Large intestine (tissue), 3 donors: ENCODE results near the gene RNF121. TPM values are rescaled to one million over a fixed set of nuclear protein-coding genes. Genes with fewer than 3 reads are reported as not detected.
A peak's percentile ranks its signal among the peaks of the same experiment; 100 is the strongest.

Experiments used
- DNase-seq, 2 donors: peaks; one replicate each; pipeline versions ENCODE4 v3.0.0 to v3.0.0-alpha.2; 2013
- H3K27ac ChIP-seq: one replicate; pipeline ENCODE4 v1.5.1; 2013; ENCODE audit warnings: low read length
- H3K27me3 ChIP-seq: 2 replicates; pipeline ENCODE4 v1.6.1; 2013; ENCODE audit warnings: low read length; ENCODE audit not compliant: control insufficient read depth, insufficient read depth
- H3K36me3 ChIP-seq: 2 replicates; pipeline ENCODE4 v1.6.1; 2013; ENCODE audit warnings: low read length; ENCODE audit not compliant: control insufficient read depth, insufficient read depth
- H3K4me1 ChIP-seq: one replicate; pipeline ENCODE4 v1.6.1; 2013; ENCODE audit warnings: low read length; ENCODE audit not compliant: control insufficient read depth, insufficient read depth
- H3K4me3 ChIP-seq: one replicate; pipeline ENCODE4 v1.5.1; 2013; ENCODE audit warnings: low read length
- H3K9me3 ChIP-seq: one replicate; pipeline ENCODE4 v1.6.1; 2013; ENCODE audit warnings: mild to moderate bottlenecking, low read depth, low read length, moderate library complexity; ENCODE audit not compliant: control insufficient read depth
- WGBS: methylation state at CpG from one replicate; pipeline ENCODE4 v1.1.5; 2013; ENCODE audit warnings: low lambda C conversion rate; ENCODE audit not compliant: insufficient coverage; 5-methylcytosine and 5-hydroxymethylcytosine counted together
- polyA plus RNA-seq: library from polyadenylated mRNA; unstranded; fragments of 120-200 nt; gene quantifications from one replicate; pipeline ENCODE4 v1.2.1, GENCODE V29; 2013

The RNF121 gene
- polyA plus RNA-seq, 1 donor: 42.9 TPM

DNA sequence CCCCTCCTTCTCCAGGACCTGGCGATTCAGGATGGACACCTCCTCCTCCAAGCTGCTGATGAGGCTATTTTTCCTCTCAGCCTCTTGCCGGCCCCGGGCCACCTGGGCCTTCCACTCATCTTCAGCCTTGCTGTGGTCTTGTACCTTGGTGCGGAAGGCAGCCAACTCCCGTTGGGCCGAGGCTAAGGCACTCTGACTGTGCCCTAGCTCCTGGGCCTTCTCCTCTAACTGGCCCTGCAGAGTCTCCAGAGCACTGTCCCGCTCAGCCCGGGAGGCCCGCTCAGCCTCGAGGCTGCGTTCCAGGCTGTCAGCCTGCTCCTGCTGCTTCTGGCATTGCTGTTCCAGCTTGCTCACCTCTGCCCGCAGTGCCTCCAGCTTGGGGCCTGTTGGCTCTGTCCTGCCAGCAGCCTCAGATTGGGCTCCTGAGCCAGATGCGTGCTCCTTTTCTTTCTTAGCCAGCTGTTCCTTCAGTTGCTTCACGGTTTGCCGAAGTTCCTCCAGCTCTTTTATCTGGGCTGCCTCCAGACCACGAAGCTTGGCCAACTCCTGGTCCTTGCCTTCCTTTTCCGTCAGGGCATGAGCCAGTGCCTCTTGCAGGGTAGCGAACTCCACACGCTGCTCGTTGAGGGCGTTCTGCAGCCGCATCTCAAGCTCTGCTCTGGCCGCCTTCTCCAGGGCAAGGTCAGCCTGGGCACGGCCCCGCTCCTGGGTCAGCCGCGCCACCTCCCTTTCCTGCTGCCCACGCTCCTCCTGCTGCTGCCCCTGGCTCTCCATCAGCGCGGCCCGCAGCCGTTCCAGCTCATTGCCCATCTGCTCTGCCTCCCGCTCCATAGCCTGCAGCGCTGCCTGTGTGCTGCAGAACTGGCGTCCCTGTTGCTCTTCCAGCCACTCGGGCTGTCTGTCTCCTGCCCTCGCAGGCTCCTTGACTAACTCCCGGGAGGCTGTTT is 85.2 kb downstream of the RNF121 start:
- H3K36me3 ChIP-seq: peaks cover 100% of the 10 kb centered on the region
- no peaks in the 10 kb centered on the region for H3K9me3 ChIP-seq
- no peak for DNase-seq
- H3K4me3 ChIP-seq: no peak overlapping the region
- H3K27ac ChIP-seq: no peak overlapping the region
- H3K27me3 ChIP-seq: no peaks in the 10 kb centered on the region
- no peaks in the 10 kb centered on the region for H3K4me1 ChIP-seq
- WGBS: 93% methylated on average over 3 of the region's 38 CpGs

DNA sequence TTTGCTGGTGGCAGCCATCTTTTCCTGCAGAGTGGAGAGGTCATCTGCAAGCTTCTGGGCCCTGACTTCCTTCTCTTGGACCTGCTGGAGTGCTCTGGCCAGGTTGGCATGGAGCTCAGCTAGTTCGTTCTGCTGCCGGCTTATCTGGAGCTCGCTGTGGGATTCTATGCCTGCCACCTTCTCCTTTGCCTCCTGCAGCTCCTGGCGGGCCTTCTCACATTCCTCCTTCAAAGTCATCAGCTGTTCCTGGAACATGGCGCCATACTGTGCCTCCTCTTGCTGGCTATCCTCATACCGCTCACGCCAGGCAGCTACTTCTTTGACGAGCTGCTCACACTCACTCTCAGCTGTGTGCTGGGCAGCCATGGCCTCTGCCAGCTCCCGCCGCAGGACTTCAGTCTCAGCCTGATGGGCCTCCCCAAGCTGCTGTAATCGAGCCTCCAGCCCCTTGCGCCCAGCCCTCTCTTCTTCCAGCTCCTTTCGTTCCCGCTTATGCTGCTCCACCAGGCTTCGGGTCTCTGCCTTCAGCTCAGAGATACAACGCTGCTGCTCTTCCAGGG is 86.0 kb downstream of the RNF121 start:
- Histone ChIP-seq H3K9me3 (no peaks in the 10 kb centered on the region), H3K27ac (no peak overlapping the region), H3K4me1 (no peaks in the 10 kb centered on the region), H3K4me3 (no peak overlapping the region), H3K27me3 (no peaks in the 10 kb centered on the region), H3K36me3 (peaks cover 100% of the 10 kb centered on the region)
- no peak for DNase-seq
- WGBS: no CpG with 5 or more reads among the region's 16 CpGs

DNA sequence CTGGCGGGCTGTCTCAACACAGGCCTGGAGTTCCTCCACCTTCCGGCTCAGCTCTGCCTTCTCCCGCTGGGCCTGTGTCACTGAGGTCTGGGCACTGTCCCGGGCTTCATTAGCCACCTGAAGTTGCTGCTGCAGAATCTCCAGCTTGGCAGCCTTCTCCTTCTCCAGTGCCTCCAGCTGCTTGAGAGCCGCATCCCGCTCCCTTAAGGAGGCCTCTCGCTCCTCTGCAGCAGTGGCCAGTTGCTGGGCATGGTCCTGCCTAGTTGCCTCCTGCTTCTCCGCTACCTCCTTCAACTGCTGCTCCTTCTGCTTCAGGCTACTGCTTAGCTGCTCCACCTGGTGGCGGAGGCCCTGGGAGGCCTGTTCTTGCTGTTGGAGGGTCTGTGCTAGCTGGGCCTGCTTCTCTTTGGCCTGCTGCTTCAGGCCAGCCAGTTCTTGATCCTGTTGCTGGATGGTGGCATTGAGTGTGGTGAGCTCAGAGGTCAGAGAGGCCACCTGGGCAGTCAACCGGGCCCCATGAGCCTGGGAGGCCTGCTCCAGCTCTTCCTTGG is 86.7 kb downstream of the RNF121 start:
- DNase-seq: no peak
- Histone ChIP-seq H3K27ac (no peak overlapping the region), H3K9me3 (no peaks in the 10 kb centered on the region), H3K27me3 (no peaks in the 10 kb centered on the region), H3K4me1 (no peaks in the 10 kb centered on the region), H3K36me3 (peaks cover 100% of the 10 kb centered on the region), H3K4me3 (no peak overlapping the region)
- no CpG with 5 or more reads among the region's 10 CpGs for WGBS

DNA sequence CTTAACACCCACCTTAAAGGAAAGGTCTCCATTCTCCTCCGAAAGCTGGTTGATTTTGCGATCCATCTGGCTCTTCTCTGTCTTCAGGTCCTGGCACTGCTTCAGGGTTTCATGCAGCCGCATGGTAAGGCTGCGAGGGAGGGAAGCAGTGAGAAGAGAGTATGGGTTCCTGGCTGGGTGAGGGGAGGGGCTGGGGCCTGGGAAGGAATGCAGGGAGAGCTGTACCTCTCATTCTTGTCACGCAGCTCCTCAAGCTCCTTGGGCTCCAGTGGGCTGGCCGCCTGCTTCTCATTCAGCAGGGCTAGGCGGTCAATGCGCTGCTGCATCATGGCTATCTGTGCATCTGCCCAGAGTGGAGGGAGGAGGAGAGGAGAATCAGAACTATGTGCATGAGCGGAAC is 89.3 kb downstream of the RNF121 start:
- 100% methylated on average over 1 of the region's 9 CpGs for WGBS
- Histone ChIP-seq H3K27ac (no peak overlapping the region), H3K27me3 (no peaks in the 10 kb centered on the region), H3K4me3 (no peak overlapping the region), H3K9me3 (no peaks in the 10 kb centered on the region), H3K4me1 (peaks cover 2% of the 10 kb centered on the region), H3K36me3 (peaks cover 99% of the 10 kb centered on the region)
- DNase-seq: no peak

DNA sequence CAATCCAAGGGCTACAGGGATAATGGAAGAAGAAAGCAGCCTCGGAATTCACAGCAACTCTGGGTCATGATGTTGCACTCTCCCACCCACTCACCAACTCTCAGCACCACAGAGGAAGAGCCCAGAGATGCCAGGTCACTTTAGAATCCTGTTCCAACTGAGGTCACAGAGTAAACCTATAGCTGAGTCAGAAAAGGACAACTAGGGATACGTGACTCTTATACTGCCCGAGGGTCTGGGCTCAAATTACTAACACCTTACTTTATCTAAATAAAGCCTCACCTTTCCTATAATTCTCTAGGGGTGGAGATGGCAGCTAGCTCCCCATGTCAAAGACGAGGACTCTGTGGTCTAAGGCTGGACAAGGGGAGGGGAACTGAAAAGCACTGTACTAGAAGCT is 94.5 kb downstream of the RNF121 start:
- no peak overlapping the region for H3K4me3 ChIP-seq
- peaks cover 35% of the 10 kb centered on the region for H3K4me1 ChIP-seq
- H3K27me3 ChIP-seq: no peaks in the 10 kb centered on the region
- no peak for DNase-seq
- peaks cover 90% of the 10 kb centered on the region for H3K36me3 ChIP-seq
- WGBS: no CpG with 5 or more reads among the region's 4 CpGs
- H3K9me3 ChIP-seq: no peaks in the 10 kb centered on the region
- peak overlapping the region; percentile 69 for H3K27ac ChIP-seq

DNA sequence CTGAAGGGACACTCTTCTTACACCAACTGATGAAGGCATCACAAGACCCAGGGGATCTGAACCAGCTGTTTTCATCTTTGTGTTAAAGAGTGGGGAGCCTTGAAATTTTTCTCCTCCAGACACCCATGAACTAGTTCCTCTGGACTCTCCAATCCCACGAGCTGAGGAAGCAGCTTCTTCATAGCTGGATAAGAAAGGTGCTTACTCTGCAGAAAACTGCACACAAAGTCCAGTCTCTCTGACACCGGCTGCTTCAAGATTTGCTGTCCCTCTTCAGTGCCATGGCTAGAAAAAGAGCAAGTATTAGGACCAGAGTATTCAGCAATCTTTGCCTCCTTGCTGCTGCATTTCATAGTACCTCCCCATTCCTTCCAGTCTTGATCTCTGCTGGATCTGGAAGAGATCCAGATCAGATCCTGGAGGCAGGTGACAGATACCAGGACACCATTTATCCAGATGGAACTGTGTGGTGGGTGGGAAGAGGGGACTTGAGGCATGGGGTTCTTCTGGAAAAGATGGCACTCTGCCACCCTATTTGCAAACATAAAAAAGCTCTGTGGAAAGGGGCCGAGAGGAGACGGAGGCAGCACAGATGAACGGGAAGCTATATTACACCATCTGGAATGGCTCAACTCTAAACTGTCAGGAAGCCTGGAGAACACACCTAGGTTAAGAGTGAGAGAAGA is 95.4 kb downstream of the RNF121 start:
- Histone ChIP-seq H3K9me3 (no peaks in the 10 kb centered on the region), H3K27me3 (no peaks in the 10 kb centered on the region), H3K27ac (peak overlapping the region; percentile 69), H3K4me3 (no peak overlapping the region), H3K4me1 (peaks cover 41% of the 10 kb centered on the region), H3K36me3 (peaks cover 90% of the 10 kb centered on the region)
- no CpG with 5 or more reads among the region's 5 CpGs for WGBS
- peak; percentile 53 to 71 for DNase-seq

DNA sequence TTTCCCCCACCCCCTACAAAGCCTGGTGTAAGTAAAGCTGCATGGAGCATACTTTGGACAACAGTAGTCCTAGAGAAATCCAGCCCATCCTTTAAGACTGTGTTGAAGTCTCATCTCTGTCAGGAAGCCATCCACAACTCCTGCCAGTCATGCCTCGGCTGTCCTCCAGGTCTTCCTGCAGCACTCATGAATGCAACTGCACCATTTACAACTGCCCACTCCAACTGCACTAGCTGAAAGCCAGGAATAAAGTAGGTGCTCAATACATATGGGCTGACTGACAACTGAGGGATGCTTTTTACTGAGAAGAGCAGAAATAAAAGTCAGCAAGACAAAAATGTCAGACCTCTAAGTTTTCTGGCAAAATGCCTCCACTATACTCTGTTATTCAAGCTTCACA is 97.2 kb downstream of the RNF121 start:
- Histone ChIP-seq H3K36me3 (peaks cover 82% of the 10 kb centered on the region), H3K27ac (no peak overlapping the region), H3K4me3 (no peak overlapping the region), H3K27me3 (no peaks in the 10 kb centered on the region), H3K9me3 (no peaks in the 10 kb centered on the region), H3K4me1 (peaks cover 53% of the 10 kb centered on the region)
- no CpG with 5 or more reads among the region's 1 CpG for WGBS
- DNase-seq: no peak

DNA sequence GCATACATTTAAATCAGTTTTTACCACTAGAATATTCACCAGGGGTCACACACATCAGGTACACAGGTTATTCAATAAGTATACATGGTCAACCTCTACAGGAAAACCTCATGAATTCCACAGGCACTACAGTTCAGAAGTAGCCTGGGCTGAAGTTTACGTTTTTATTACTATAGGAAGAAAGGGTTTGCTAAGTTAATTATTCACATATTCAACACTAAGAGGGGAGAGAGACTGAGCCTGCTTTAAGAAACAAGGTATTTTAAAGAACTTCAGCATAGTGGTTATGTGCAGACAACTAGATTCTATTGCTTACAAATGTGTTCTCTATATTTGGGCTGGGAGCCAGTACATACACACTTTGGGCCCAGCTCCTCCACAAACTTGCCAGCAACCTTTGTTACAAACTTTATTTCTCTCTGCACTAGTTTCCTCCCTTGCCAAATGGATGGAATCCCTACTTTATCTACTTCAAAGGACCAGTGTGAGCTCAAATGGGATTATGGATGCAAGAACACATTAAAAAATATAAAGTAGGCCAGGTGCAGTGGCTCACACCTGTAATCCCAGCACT is 101.7 kb downstream of the RNF121 start:
- Histone ChIP-seq H3K27me3 (no peaks in the 10 kb centered on the region), H3K9me3 (no peaks in the 10 kb centered on the region), H3K36me3 (peaks cover 70% of the 10 kb centered on the region), H3K4me3 (no peak overlapping the region), H3K27ac (peak overlapping the region; percentile 10), H3K4me1 (peaks cover 39% of the 10 kb centered on the region)
- WGBS: no CpG with 5 or more reads among the region's 1 CpG
- peak in 1 of 2 donors; percentile 55 for DNase-seq

DNA sequence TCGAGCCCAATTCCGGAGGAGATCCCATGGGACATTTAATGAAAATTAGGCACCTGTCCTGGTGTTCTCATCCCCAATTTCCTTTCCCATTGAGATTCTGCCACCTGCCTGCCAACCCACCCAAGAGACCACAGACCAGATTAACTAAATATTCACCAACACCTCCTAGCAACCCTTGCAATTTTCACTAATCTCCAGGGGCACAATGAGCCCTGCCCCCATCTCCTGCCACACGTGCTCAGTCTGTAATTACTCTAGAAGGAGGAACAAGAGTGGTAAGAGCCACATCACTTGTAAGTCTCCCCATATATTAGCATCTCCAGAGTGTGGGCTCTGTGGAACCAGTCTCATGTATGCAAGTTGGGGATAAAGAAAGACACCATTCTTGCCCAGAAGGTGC is 107.8 kb downstream of the RNF121 start:
- DNase-seq: no peak
- H3K27ac ChIP-seq: no peak overlapping the region
- H3K27me3 ChIP-seq: no peaks in the 10 kb centered on the region
- H3K4me1 ChIP-seq: peaks cover 26% of the 10 kb centered on the region
- H3K36me3 ChIP-seq: peaks cover 31% of the 10 kb centered on the region
- H3K4me3 ChIP-seq: no peak overlapping the region
- WGBS: no CpG with 5 or more reads among the region's 3 CpGs
- H3K9me3 ChIP-seq: no peaks in the 10 kb centered on the region
